LNCaP clone FGC (cell line): ENCODE results near the gene SGK1.
A peak's percentile ranks its signal among the peaks of the same experiment; 100 is the strongest.
"Not testable (repeated sequence)": the region's sequence is repeated elsewhere in the genome, so short reads cannot be mapped to it uniquely, and the experiment has no call there.

ENCODE experiments used
- DNase-seq: peaks from one replicate; pipeline ENCODE4 v3.0.0-alpha.2; 2011; ENCODE audit warnings: low read depth
- H3K4me3 ChIP-seq: 2 replicates; pipeline ENCODE4 v1.5.1; 2011; ENCODE audit warnings: mild to moderate bottlenecking, low read depth, low read length, control low read depth
- TF ChIP-seq, protein P1 (sequence below): IDR thresholded peaks from 2 replicates; pipeline ENCODE4 v1.5.1; 2012; ENCODE audit warnings: mild to moderate bottlenecking; ENCODE audit not compliant: control insufficient read depth, insufficient read depth; ENCODE audit errors: extremely low read depth

The SGK1 gene

DNA sequence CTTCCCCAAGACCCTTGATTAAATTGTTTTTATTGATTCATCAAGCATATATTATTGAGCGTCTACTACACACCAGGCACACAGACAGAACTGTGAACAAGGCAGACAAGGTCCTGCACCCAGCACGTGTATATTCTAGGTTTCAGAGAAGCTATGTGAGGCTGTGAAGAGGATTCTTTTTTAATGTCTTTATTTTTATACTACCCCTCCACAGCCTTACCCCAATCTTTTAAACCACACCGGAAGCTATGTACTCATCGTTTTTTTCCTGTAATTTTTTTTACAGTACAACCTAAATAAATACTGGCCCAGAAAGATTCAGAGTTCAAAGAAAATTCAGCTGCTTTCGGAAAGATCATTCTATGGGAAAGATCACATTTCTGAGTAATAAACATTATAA, 10.0 kb downstream of the SGK1 start:
- no peak for DNase-seq
- H3K4me3 ChIP-seq = no peak overlapping the region
- TF ChIP-seq, protein P1, sequence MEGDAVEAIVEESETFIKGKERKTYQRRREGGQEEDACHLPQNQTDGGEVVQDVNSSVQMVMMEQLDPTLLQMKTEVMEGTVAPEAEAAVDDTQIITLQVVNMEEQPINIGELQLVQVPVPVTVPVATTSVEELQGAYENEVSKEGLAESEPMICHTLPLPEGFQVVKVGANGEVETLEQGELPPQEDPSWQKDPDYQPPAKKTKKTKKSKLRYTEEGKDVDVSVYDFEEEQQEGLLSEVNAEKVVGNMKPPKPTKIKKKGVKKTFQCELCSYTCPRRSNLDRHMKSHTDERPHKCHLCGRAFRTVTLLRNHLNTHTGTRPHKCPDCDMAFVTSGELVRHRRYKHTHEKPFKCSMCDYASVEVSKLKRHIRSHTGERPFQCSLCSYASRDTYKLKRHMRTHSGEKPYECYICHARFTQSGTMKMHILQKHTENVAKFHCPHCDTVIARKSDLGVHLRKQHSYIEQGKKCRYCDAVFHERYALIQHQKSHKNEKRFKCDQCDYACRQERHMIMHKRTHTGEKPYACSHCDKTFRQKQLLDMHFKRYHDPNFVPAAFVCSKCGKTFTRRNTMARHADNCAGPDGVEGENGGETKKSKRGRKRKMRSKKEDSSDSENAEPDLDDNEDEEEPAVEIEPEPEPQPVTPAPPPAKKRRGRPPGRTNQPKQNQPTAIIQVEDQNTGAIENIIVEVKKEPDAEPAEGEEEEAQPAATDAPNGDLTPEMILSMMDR = no peak

DNA sequence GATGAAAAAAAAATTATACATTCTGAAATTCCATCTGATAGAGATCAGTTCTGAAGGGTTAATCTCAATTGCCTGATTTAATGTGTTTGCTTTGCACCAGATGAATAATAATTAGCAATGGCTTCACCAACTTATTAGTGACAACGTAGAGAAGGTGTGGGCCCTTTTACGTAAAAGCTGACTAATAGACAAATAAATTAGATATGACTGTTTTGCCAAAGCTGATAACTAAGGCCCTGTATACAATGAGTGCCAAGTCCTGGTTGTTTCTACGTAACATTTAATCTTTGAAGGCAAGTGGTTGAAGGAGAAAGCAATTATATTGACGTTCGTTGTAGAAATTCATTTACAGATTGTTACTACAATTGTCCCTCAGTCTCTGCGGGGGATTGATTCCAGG, 10.8 kb downstream of the SGK1 start:
- H3K4me3 ChIP-seq = no peak overlapping the region
- no peak for DNase-seq
- TF ChIP-seq, protein P1 = no peak

GRCh38 chr6:134304381-134304780, 13.5 kb downstream of the SGK1 start:
- DNase-seq = not testable (repeated sequence)

DNA sequence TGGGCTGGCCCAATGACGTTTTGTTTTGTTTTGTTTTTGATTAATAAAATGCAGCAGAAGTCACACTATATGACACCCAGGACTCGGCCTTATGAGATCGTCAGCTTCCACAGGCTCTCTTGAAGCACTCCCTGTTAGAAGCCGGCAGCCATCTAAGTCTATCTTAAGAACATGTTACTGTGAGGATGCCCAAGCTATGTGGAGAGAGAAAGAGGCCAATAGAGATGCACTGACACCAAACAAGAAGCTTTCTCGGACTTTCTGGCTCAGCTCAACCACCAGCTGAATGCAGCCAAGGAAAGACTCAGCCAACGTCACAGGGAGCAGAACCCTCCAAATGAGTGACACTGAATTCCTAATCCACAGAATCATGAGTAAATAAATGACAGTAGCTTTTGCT, 14.0 kb downstream of the SGK1 start:
- TF ChIP-seq, protein P1 = no peak
- DNase-seq = no peak
- H3K4me3 ChIP-seq = no peak overlapping the region

More at GRCh38 chr6:134304381-134304780, 13.5 kb downstream of the SGK1 start:
- not testable (repeated sequence) for H3K4me3 ChIP-seq

GRCh38 chr6:134299236-134299635, 18.7 kb downstream of the SGK1 start:
- DNase-seq = no peak
- TF ChIP-seq, protein P1 = no peak
- H3K4me3 ChIP-seq = no peak overlapping the region

GRCh38 chr6:134296762-134297161, 21.1 kb downstream of the SGK1 start:
- no peak for DNase-seq
- TF ChIP-seq, protein P1 = no peak
- no peak overlapping the region for H3K4me3 ChIP-seq

DNA sequence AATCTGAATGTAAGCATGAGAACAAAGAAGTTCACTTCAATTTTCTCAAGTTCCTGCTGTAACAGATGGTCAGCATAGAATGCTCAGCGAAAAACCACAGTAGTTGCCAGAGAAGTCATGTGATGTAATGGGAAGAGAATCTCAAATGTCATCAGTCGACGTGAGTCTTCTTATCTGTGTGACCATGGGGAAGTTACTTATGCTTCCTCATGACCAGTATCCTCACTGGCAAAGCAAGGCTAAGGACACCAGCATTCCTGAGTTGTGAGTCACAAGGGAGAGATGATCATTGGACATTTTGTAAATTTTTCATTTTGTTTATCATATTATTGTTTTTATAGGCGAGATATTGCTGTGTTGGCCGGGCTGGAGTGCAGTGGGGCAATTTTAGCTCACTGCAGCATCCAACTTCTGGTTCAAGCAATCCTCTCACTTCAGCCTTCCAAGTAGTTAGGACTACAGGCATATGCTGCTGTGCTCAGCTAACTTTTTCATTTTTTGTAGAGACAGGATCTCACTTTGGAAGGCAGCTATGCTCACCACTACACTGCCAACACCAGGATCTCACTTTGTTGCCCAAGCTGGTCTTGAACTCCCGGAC, 21.9 kb downstream of the SGK1 start:
- TF ChIP-seq, protein P1 = no peak
- no peak overlapping the region for H3K4me3 ChIP-seq
- peak; percentile 35 for DNase-seq
